ENCODE results near the gene CYBA.

GRCh38 chr16:88593489-88593888, 57.4 kb downstream of the CYBA start:
- no peak for TF ChIP-seq FOXK2 (IDR thresholded peaks at IDR 0.05)
- TF ChIP-seq FOXA1 (IDR thresholded peaks at IDR 0.05): no peak
- TF ChIP-seq SP1 (IDR thresholded peaks at IDR 0.05): no peak
- no peak for TF ChIP-seq BHLHE40 (IDR thresholded peaks at IDR 0.05; ENCODE audit: borderline replicate concordance)
- TF ChIP-seq NFRKB (IDR thresholded peaks at IDR 0.05): no peak
- no peak for TF ChIP-seq FOXM1 (IDR thresholded peaks at IDR 0.05; ENCODE audit: borderline replicate concordance)
- no peak for TF ChIP-seq ELF4 (IDR thresholded peaks at IDR 0.05)
- no peak for TF ChIP-seq ZNF384 (IDR thresholded peaks at IDR 0.05)

Data from HEK293T (cell line).